Activated gamma-delta T cell (primary cell): ENCODE measurements around the gene IQSEC3.
"Not testable (repeated sequence)": the region's sequence is repeated elsewhere in the genome, so short reads cannot be mapped to it uniquely, and the experiment has no call there.

Experiments
- DNase-seq: peaks from one replicate; lab custom pipeline; 2025; lab: John Stamatoyannopoulos, UW

The IQSEC3 gene

DNA sequence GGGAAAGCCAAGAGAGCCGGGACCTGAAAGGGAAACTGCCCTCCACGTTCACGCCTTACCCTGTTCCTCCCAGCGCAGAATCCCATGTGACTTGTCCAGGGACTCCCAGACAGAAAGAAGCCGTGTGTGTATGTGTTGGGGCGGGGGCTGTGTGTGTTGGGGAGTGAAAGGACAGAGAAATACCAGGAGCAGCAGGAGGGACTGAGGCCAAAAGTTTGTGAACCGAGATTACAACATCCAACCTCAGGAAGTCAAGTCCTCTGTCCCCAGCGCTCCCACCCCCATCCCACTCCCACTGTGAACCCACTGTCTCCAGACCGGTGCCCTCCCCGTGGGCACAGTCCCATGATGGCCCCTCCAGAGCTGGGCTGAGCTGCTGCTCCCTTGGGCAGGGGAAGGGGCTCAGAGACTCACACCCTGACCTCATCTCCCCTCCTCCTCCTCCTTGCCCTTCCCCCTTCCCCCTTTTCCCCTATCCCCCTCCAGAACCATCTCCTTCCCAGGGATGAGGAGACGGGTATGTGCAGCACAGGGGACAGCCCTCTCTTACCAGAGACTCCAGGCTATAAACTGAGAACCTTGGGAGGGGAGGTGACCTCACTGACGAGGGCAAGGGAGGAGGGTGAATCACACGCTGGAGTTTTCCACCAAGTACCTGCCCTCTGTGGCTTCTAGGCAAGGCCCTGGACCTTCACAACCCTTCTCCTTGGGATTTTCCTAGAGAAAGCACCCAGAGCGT, 147.6 kb downstream of the IQSEC3 start, which contains the start of gene SLC6A12:
SLC6A12 (minus strand) TSS at position 155 of the 739 bp plus-strand sequence. CDS start 4,171 bp downstream, outside the sequence.
- no peak for DNase-seq

DNA sequence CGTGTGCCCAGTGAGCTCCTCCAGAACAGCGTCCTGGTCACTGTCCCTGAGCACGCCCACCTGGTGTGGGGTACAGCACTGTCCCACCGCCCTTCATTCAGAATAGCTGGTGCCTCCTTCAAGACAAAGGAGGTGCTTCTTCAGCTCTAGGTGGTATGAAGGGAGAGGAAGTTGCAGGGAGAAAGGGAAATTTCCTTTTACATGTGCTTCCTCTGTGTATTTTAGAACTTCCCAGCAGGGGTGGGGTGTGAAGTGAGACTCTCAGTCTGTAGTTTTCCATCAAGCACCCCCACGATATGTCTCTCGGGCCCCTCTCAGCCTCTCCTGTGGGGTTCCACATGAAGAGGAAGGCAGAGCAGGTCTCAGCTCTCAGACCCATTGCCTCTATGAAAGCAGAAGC, 148.5 kb downstream of the IQSEC3 start:
- no peak for DNase-seq

DNA sequence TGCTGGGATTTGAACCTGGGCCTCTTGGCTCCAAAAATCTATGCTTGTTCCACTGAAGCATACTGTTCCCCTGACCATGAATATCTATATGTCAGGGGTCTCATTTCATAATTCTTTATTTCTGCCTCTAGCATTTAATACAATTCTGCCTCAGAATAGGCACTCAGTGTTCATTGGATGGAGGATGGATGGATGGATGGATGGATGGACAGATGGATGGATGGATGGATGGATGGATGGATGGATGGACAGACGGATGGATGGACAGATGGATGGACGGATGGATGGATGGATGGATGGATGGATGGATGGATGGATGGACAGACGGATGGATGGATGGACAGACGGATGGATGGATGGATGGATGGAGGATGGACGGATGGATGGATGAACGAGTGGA, 150.5 kb downstream of the IQSEC3 start:
- not testable (repeated sequence) for DNase-seq

DNA sequence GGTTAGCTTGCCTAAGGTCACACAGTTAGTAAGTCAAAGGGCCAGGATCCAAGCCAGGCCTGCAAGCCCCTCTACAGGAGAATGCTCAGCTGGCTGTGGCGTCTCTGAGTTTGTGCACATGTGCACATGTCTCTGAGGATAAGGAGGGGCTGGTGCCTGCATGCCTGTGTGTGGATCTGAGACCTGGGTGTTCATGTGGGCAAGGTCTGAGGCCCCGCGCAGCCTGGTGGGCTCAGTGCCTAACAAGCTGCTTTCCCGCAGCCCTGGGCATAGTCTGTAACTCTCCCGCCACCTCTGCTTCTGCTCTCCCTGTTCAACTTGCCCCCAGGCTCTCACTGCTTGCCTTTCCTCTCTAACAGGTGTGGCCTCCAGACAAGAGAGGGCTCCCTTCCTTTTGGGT, 151.7 kb downstream of the IQSEC3 start:
- no peak for DNase-seq

DNA sequence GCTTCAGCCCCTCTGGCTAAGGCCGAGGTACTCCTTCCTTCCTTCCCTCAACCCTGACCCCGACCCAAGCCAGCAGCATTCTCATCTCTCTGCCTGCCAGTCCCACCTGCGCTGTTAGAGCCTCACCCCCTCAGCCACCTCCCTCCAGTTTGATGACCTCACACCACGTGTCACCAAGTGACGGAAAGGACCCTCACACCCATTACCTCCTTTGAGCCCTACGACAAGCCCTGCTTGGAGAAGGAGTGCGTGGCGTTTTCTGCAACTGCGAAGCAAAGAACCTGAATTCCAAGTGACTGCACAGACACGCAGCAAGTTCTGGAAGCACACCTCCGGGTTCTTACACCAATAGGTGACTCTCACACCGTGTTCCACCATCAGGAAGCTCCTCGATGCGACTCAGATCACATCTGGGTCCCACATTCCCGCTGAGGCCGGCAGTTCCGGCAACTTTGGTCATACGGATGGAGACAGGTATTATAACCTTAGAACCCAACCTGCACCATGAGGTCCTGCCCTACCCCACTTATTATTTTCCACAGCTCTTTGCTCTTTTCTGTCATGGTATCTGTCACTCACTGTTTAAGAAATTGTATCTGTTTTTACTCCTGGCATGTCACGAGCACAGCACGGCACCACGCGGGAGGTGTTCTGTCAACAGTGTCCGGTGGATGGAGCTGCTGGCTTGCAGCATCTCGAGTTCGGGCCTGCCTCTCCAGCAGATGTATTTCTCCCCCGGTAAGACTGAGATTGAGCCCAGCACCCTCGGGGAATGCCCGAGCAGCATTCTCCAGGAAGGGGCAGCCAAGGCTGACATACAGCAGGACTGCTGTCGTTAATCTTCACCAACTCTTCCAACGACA, 152.4 kb downstream of the IQSEC3 start:
- DNase-seq: no peak

DNA sequence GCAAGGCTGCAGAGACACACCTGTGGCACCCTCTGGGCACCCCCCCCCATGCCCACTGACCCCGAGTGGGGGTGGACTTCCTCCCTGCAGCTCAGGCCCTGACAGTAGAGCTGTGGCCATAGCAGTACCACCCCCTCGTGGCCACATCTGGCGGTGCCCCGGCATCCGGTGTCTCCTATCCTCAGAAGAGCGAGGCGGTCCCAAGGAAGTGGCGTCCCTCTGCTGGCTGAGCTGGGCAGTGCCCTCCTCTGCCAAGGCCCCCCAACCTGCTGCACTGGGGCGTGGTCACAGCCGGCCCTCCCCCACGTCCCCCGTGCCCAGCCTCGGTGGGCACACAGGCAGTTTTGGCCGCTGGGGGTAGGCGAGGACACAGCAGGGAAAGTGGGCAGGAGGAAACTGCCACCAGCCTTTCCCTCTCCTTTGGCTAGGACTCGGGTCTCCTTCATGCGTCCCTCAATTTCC, 153.4 kb downstream of the IQSEC3 start:
- no peak for DNase-seq

DNA sequence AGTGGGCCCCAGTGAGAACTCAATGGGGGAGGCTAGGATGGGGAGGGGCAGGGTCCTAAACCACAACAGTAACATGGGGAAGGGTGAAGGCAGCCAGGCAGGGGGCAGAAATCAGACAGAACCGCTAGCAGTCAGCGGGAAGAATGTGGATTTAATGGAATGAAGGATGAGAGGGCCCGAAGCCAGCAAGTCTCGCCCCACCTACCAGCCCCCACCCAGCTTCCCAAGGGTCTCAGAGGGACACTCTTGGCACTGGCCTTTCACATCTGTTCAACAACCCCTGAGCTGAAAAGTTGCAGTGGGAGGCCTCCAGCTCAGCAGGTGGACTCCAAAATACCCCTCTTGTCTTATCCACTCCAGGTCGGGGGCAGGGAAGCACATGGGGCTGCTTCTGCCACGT, 153.9 kb downstream of the IQSEC3 start:
- no peak for DNase-seq

DNA sequence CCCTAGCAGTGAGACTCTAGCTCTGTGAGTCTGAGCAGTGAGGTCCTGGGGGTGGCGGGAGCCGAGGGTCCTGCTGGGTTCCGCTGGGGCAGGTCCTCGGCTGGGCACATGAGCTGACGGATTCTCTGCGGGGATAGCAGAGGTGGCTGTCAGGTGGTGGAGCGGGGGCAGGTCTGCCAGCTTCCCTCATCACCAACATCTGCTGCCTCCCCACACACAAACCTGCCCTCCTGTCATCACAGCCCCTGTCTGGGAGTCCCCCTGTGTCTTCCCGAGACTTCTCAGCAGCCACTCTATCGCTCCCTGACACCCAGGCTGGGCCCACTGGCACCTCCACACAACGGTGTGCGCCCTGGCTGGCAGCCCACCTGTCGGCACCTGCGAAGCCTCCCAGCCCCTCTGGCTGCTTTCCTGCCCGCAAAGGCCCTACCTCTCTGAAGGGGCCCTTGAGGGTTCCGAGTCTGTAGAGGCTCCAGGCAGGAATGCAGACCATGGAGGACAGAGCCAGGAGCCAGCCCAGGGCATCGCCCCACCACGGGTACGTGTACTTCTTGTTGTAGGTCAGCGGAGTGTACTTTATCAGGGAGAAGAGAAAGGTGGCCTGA, 154.5 kb downstream of the IQSEC3 start:
- no peak for DNase-seq

DNA sequence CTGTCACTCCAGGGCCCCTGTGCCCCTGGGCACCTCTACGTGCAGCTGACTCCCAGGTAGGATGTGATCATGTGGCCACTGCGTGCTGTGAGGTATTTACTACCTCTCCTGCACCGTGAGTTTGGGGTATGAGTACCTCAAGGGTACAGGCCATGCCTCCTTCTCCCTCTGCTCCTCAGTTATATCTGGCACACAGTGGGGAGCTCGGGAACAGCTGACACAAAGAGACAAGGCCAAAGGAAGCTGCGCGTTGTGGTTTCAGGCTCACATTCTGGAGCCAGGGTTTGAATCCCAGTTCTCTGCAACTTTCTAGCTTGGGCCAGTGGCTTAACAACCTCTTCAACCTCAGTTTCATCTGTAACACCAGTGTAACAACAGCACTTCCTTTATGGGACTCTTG, 155.2 kb downstream of the IQSEC3 start:
- DNase-seq: no peak

DNA sequence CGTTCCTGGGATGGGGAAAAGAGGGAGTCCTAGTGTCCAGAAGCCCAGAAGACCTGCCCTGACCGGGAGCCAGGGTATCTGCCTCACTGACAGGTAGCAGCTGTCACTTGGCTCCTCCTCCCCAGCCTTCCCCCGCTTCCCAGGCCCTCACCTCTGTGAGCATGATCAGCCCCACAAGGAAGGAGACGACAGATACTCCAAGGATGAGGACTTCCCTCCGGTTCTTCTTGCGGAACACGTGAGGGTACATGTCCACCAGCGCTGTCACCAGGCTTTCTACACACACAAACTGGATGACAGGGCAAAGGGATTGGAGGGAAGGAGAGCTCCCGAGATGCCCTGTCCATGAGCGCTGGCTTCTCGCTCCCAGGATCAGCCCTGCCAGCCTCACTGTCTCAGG, 157.3 kb downstream of the IQSEC3 start:
- no peak for DNase-seq

DNA sequence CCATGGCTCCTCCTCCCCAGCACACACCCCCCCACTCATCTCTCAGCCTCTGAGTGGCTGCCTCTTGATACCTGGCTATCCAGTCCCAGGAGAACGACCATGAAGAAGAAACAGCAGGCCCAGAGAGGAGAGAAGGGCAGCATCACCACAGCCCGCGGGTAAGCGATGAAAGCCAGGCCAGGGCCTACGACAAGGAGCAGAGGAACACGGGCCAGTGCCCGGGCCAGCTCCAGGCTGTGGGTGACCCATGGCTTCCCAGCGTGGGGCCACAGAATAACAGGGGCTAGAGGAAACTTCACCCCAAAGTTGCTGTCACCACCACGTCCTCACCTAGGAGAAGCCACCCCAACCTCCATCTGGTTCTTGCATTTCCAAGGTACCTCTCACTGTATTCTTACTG, 157.8 kb downstream of the IQSEC3 start:
- no peak for DNase-seq

DNA sequence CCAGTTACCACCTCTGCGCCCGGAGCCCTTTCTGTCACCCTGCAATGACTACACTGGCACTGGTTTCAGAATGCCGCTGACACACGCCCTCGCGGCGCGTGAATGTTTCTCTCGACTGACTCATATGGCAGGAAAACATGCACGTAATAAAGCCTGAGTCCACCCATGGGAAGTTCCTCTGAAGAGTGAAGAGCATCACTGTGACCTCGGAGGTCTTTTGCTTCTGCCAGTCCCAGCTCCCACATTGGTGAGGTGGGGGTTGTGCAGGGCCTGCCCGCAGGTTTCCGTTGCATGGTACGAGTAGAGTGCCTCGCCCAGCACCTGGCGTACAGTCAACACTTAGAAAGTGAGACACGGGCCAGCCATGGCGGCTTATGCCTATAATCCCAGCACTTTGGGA, 158.4 kb downstream of the IQSEC3 start:
- DNase-seq: no peak

DNA sequence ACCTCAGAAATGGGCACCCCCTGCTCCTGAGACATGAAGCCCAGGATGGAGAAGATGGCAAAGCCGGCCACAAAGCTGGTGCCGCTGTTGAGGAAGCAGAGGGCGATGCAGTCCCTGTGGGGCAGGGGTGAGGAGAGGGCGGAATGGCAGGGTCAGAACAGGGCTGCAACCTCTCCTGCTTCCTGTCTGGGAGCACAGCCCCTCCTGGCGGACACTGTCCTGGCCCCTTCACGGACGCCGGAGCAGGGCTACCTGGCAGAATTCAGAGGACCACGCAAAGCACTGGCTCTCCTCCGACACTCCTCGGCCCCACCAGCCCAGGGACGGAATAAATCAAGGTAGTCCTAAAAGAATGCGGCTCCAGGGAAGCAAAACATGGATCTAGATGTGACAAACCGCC, 159.8 kb downstream of the IQSEC3 start:
- DNase-seq: no peak

DNA sequence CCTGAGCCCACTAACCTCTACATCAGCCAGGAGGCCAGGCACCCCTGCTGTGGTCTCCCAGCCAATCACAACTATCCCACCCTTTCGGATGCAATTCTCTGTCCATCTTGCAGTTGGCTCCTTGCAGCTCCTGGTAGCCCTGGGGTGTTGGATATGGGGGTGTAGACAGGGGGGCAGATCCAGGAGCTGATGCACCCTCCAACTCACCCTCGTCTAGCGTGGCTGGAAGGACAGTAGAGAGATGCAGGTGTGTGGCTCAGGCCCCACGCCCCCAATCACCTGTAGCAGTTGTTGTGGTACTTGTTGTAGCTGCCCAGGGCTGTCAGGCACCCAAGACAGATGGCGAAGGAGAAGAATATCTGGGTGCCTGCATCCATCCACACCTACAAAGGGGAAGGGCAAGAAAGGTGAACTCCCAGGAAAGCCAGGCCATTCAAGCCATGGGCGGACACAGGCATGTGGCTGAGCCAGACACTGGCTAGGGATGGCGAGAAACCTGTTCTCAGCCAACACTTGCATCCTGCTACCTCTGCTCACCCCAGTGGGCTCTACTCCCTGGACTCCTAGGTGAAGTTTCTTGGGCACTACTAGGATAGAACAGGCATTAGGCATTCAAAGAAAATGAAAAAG, 160.8 kb downstream of the IQSEC3 start:
- no peak for DNase-seq
